D341Med (cell line): ENCODE results near the gene FHIT.

ENCODE experiments used
- DNase-seq: peaks from one replicate; pipeline ENCODE4 v3.0.0; 2012; ENCODE audit warnings: low spot score

The FHIT gene

GRCh38 chr3:59764171-59764570 is 1487.1 kb downstream of the FHIT start:
- no peak for DNase-seq

- DNase-seq = no peak
Observed at GRCh38 chr3:59762941-59763340, 1488.3 kb downstream of the FHIT start.

GRCh38 chr3:59759298-59760031 is 1491.8 kb downstream of the FHIT start:
- DNase-seq = no peak

GRCh38 chr3:59758672-59759071 is 1492.6 kb downstream of the FHIT start:
- DNase-seq = no peak

- DNase-seq = no peak
Observed at GRCh38 chr3:59756934-59757333, 1494.3 kb downstream of the FHIT start.

- peak; percentile 56 for DNase-seq
Observed at GRCh38 chr3:59754456-59755129, 1496.7 kb downstream of the FHIT start.

- no peak for DNase-seq
Observed at GRCh38 chr3:59753808-59754450, 1497.3 kb downstream of the FHIT start.

GRCh38 chr3:59752925-59753324 is 1498.3 kb downstream of the FHIT start:
- no peak for DNase-seq

- no peak for DNase-seq
Observed at GRCh38 chr3:59751606-59752005, 1499.6 kb downstream of the FHIT start.

- DNase-seq = no peak
Observed at GRCh38 chr3:59750391-59750790, 1500.9 kb downstream of the FHIT start.

GRCh38 chr3:59749291-59749690 is 1502.0 kb downstream of the FHIT start:
- no peak for DNase-seq

GRCh38 chr3:59746585-59746984 is 1504.7 kb downstream of the FHIT start:
- DNase-seq = no peak

GRCh38 chr3:59737241-59737640 is 1514.0 kb downstream of the FHIT start:
- DNase-seq = no peak

GRCh38 chr3:59734061-59734460 is 1517.2 kb downstream of the FHIT start:
- no peak for DNase-seq

GRCh38 chr3:59733041-59733809 is 1518.0 kb downstream of the FHIT start:
- no peak for DNase-seq

GRCh38 chr3:59731943-59732342 is 1519.3 kb downstream of the FHIT start:
- DNase-seq = no peak

- no peak for DNase-seq
Observed at GRCh38 chr3:59730591-59730990, 1520.7 kb downstream of the FHIT start.

- DNase-seq = no peak
Observed at GRCh38 chr3:59728587-59728908, 1522.7 kb downstream of the FHIT start.

GRCh38 chr3:59727902-59728586 is 1523.2 kb downstream of the FHIT start:
- DNase-seq = no peak

- DNase-seq = no peak
Observed at GRCh38 chr3:59726279-59726678, 1525.0 kb downstream of the FHIT start.

GRCh38 chr3:59717679-59718205 is 1533.5 kb downstream of the FHIT start:
- no peak for DNase-seq

- no peak for DNase-seq
Observed at GRCh38 chr3:59714066-59714465, 1537.2 kb downstream of the FHIT start.
